Endothelial cell of umbilical vein (primary cell): ENCODE measurements around the gene RBM28. TPM values are rescaled to one million over a fixed set of nuclear protein-coding genes. Genes with fewer than 3 reads are reported as not detected.

Source experiments
- BruUV-seq: library from RNA; stranded (reverse); fragments of 400-500 nt; replicated peaks from 2 replicates; lab custom pipeline; 2021; lab: Mats Ljungman, UMichigan
- CTCF ChIA-PET: fragments of 300-600, 350-600 bp; sonication (Branson Sonifier 250); formaldehyde crosslinking; loops from one replicate; lab custom pipeline; 2021; ENCODE audit warnings: antibody characterized with exemption, inconsistent platforms; lab: Charles Lee
- POLR2A ChIA-PET: fragments of 300-600, 350-600 bp; sonication (Branson Sonifier 250); formaldehyde crosslinking; loops from one replicate; lab custom pipeline; 2021; ENCODE audit warnings: antibody characterized with exemption, inconsistent platforms; lab: Charles Lee
- DNase-seq: peaks from one replicate; pipeline ENCODE4 v3.0.0-alpha.2; 2011; ENCODE audit warnings: low read depth, low spot score
- FAIRE-seq: peaks from 2 replicates; lab custom pipeline; 2011; peaks lifted over from hg19 to GRCh38; lab: Jason Lieb, UNC
- H2AFZ ChIP-seq: 2 replicates; pipeline ENCODE4 v1.6.0; 2012; ENCODE audit warnings: low read depth, low read length, control low read depth, inconsistent platforms
- H3K27ac ChIP-seq: 2 replicates; pipeline ENCODE4 v1.5.1; 2011; ENCODE audit warnings: low read depth, mild to moderate bottlenecking, control low read depth, low read length, moderate library complexity; ENCODE audit not compliant: insufficient read depth
- H3K27me3 ChIP-seq, 2 experiments: 2 replicates each; pipeline versions ENCODE4 v1.6.0 to v1.6.1; 2011; ENCODE audit warnings: low read length in 2 of 2, mixed read lengths in 1 of 2; ENCODE audit not compliant: control insufficient read depth in 2 of 2, insufficient read depth in 2 of 2
- H3K36me3 ChIP-seq, 2 experiments: 2 replicates in 1 of 2; 3 replicates in 1 of 2; pipeline ENCODE4 v1.5.1; 2011; ENCODE audit warnings: low read length in 2 of 2, mild to moderate bottlenecking in 1 of 2, moderate library complexity in 1 of 2; ENCODE audit not compliant: control insufficient read depth in 2 of 2, insufficient read depth in 2 of 2; ENCODE audit errors: extremely low read depth in 1 of 2
- H3K4me1 ChIP-seq: 3 replicates; pipeline ENCODE4 v1.5.1; 2011; ENCODE audit warnings: mild to moderate bottlenecking, low read length; ENCODE audit not compliant: control insufficient read depth, insufficient read depth; ENCODE audit errors: extremely low read depth
- H3K4me2 ChIP-seq: 2 replicates; pipeline ENCODE4 v1.6.1; 2011; ENCODE audit warnings: low read length, control low read depth, mixed read lengths; ENCODE audit not compliant: insufficient read depth
- H3K4me3 ChIP-seq, 3 experiments: fragments of 200-600 bp in 1 of 3; sonication (generic), shearing (Covaris generic) in 1 of 3; replicated peaks in 1 of 3; 2 replicates each; pipeline ENCODE4 v1.5.1; 2011 to 2016; ENCODE audit warnings: control low read depth in 3 of 3, low read length in 3 of 3, mild to moderate bottlenecking in 2 of 3, inconsistent platforms in 1 of 3, low read depth in 1 of 3, moderate library complexity in 1 of 3; ENCODE audit not compliant: insufficient read depth in 1 of 3
- H3K79me2 ChIP-seq: 2 replicates; pipeline ENCODE4 v1.6.0; 2012; ENCODE audit warnings: low read length, inconsistent platforms; ENCODE audit not compliant: control insufficient read depth, insufficient read depth
- H3K9ac ChIP-seq: replicated peaks from 2 replicates; pipeline ENCODE3; 2011; ENCODE audit warnings: low read length, control low read depth; ENCODE audit not compliant: insufficient read depth; ENCODE audit errors: extremely low read depth
- H3K9me1 ChIP-seq: replicated peaks from 3 replicates; pipeline ENCODE4 v1.6.0; 2011; ENCODE audit warnings: mild to moderate bottlenecking, low read length; ENCODE audit not compliant: control insufficient read depth, insufficient read depth; ENCODE audit errors: extremely low read depth
- H3K9me3 ChIP-seq: replicated peaks from 2 replicates; pipeline ENCODE4 v1.5.1; 2012; ENCODE audit warnings: low read length, inconsistent platforms; ENCODE audit not compliant: control insufficient read depth, insufficient read depth
- H4K20me1 ChIP-seq: replicated peaks from 2 replicates; pipeline ENCODE3; 2011; ENCODE audit warnings: mild to moderate bottlenecking, low read length; ENCODE audit not compliant: control insufficient read depth, insufficient read depth; ENCODE audit errors: extremely low read depth
- CTCF ChIP-seq, 2 donors: IDR thresholded peaks; 1 replicate in 1 of 2; 2 replicates in 1 of 2; pipeline ENCODE4 v1.5.1; 2011; ENCODE audit warnings: low read length in 2 of 2, mild to moderate bottlenecking in 2 of 2, moderate library complexity in 2 of 2, control low read depth in 1 of 2, inconsistent platforms in 1 of 2, low read depth in 1 of 2; ENCODE audit not compliant: insufficient read depth in 1 of 2; ENCODE audit errors: extremely low read depth in 1 of 2
- EZH2 ChIP-seq: IDR thresholded peaks from 2 replicates; pipeline ENCODE4 v1.6.1; 2012; ENCODE audit warnings: borderline replicate concordance, low read depth, mild to moderate bottlenecking, moderate library complexity, low read length, inconsistent platforms; ENCODE audit not compliant: severe bottlenecking
- FOS ChIP-seq: IDR thresholded peaks from 2 replicates; pipeline ENCODE4 v1.6.1; 2011; ENCODE audit warnings: mild to moderate bottlenecking, low read length, moderate library complexity, borderline replicate concordance; ENCODE audit not compliant: insufficient read depth
- GATA2 ChIP-seq: IDR thresholded peaks from 2 replicates; pipeline ENCODE4 v1.7.0; 2011; ENCODE audit warnings: low read depth, mild to moderate bottlenecking, moderate library complexity, mixed read lengths, low read length; ENCODE audit not compliant: insufficient read length, insufficient read depth
- JUN ChIP-seq: IDR thresholded peaks from 2 replicates; pipeline ENCODE4 v1.6.1; 2011; ENCODE audit warnings: borderline replicate concordance, low read depth; ENCODE audit not compliant: insufficient read length, insufficient read depth
- MYC ChIP-seq: IDR thresholded peaks from one replicate; pipeline ENCODE4 v1.6.1; 2011; ENCODE audit warnings: mild to moderate bottlenecking, low read depth, low read length
- POLR2A ChIP-seq: IDR thresholded peaks from 2 replicates; pipeline ENCODE4 v1.6.1; 2012; ENCODE audit warnings: low read depth, mild to moderate bottlenecking, control low read depth, low read length
- POLR2AphosphoS5 ChIP-seq: IDR thresholded peaks from 2 replicates; pipeline ENCODE4 v1.6.1; 2012; ENCODE audit warnings: low read depth, mild to moderate bottlenecking, control low read depth, low read length, moderate library complexity; ENCODE audit not compliant: insufficient read depth
- dilution Hi-C: fragments of 300-500 bp; cut with MboI; formaldehyde crosslinking; loops from one replicate; pipeline ENCODE4 v1.15.0; 2019; ENCODE audit warnings: low sequenced_read_pairs; ENCODE audit not compliant: extremely low pct_ligation_motif_present
- intact Hi-C: fragments of 100-400 bp; cut with micrococcal nuclease; formaldehyde crosslinking; loops from one replicate; pipeline ENCODE4 v1.10.0; 2022
- polyA plus RNA-seq, 4 experiments: library from polyadenylated mRNA; depleted of rRNA in 3 of 4; stranded (reverse) in 3 of 4; unstranded in 1 of 4; fragments of >200 nt; gene quantifications; 2 replicates each; pipeline versions ENCODE4 v1.2.1 to v1.2.3, GENCODE V29; 2011 to 2012; ENCODE audit warnings: missing spikeins in 1 of 4
- total RNA-seq: library from RNA; stranded (reverse); gene quantifications from 2 replicates; pipeline ENCODE4 v1.2.3, GENCODE V29; 2021
- TF ChIP-seq, protein P1 (sequence below): IDR thresholded peaks from 2 replicates; pipeline ENCODE4 v1.6.1; 2011; ENCODE audit not compliant: insufficient read depth, insufficient read length

RBM28 gene
- total and polyA plus RNA-seq, 2 donors (not counting 3 experiments of a cell fraction or from before 2014, with no cell fraction given), result 11.6 to 58.7 TPM

- Histone ChIP-seq H3K9ac (no peak overlapping the region), H3K9me1 (no peaks in the 10 kb centered on the region), H4K20me1 (no peaks in the 10 kb centered on the region), H3K27ac (no peak overlapping the region), H3K36me3 (no peaks in the 10 kb centered on the region), H3K79me2 (no peaks in the 10 kb centered on the region), H3K27me3 (peaks cover 46 to 51% of the 10 kb centered on the region in 2 experiments), H2AFZ (peak overlapping the region; percentile 30), H3K4me3 (no peak overlapping the region), H3K9me3 (no peaks in the 10 kb centered on the region), H3K4me2 (no peak overlapping the region), H3K4me1 (no peaks in the 10 kb centered on the region)
- POLR2A ChIA-PET, result no interaction called here
- no TSS peak for BruUV-seq
- intact Hi-C loops, result loop anchor here (1.0 kb wide), 3 partner anchors 10 to 75 kb away; partner anchors contain the start of gene PRRT4
- dilution Hi-C loops, result no loop called here
- no peak for TF ChIP-seq JUN
- TF ChIP-seq EZH2, result peak; percentile 89
- no peak for DNase-seq
- FAIRE-seq, result no peak
- CTCF ChIA-PET, result interaction anchor here (1.3 to 16.4 kb wide), 2 partner anchors 11 to 34 kb away, joined by 4 to 778 read pairs; partner anchors contain the start of gene PRRT4
These were observed 7.8 kb upstream of the RBM28 start for GRCh38 chr7:128351296-128352152.

- ChIA-PET POLR2A (no interaction called here), CTCF (interaction anchor here (1.3 to 16.4 kb wide), 2 partner anchors 11 to 35 kb away, joined by 4 to 778 read pairs; partner anchors contain the start of gene PRRT4)
- no peaks in the 10 kb centered on the region for H3K9me3 ChIP-seq
- no peaks in the 10 kb centered on the region for H4K20me1 ChIP-seq
- no peaks in the 10 kb centered on the region for H3K36me3 ChIP-seq
- intact Hi-C loops (no loop called here), dilution Hi-C loops (no loop called here)
- no peak overlapping the region for H3K4me3 ChIP-seq
- DNase-seq, result no peak
- H3K9me1 ChIP-seq, result no peaks in the 10 kb centered on the region
- no peak overlapping the region for H2AFZ ChIP-seq
- no TSS peak for BruUV-seq
- H3K4me1 ChIP-seq, result no peaks in the 10 kb centered on the region
- no peak overlapping the region for H3K9ac ChIP-seq
- H3K27ac ChIP-seq, result no peak overlapping the region
- H3K79me2 ChIP-seq, result no peaks in the 10 kb centered on the region
- H3K4me2 ChIP-seq, result no peak overlapping the region
- FAIRE-seq, result no peak
- peaks cover 46 to 49% of the 10 kb centered on the region in 2 experiments for H3K27me3 ChIP-seq
- no peak for TF ChIP-seq MYC
- TF ChIP-seq, protein P1, sequence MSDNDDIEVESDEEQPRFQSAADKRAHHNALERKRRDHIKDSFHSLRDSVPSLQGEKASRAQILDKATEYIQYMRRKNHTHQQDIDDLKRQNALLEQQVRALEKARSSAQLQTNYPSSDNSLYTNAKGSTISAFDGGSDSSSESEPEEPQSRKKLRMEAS, result no peak
- no peak for TF ChIP-seq POLR2A
- no peak for TF ChIP-seq GATA2
- no peak for TF ChIP-seq EZH2
- TF ChIP-seq POLR2AphosphoS5, result no peak
- no peak for TF ChIP-seq CTCF (IDR thresholded peaks at IDR 0.05; ENCODE audit: extremely low read depth in 1 of 2, insufficient read depth in 1 of 2, low read depth in 1 of 2, low read length in 2 of 2)
- no peak for TF ChIP-seq FOS
- no peak for TF ChIP-seq JUN
These were observed 7.1 kb upstream of the RBM28 start for GRCh38 chr7:128350708-128351295.
